H1 (cell line): Measurements from ENCODE around the gene BRD4. TPM values are rescaled to one million over a fixed set of nuclear protein-coding genes. Genes with fewer than 3 reads are reported as not detected.

Source experiments
- CTCF ChIA-PET: fragments of 300-600 bp; sonication (Branson Sonifier 250); formaldehyde crosslinking; loops from one replicate; lab custom pipeline; 2021; ENCODE audit not compliant: partially characterized antibody; lab: Charles Lee
- POLR2A ChIA-PET: fragments of 300-600 bp; sonication (Branson Sonifier 250); formaldehyde crosslinking; loops from one replicate; lab custom pipeline; 2021; ENCODE audit warnings: inconsistent platforms; ENCODE audit not compliant: partially characterized antibody; lab: Charles Lee
- DNase-seq, 2 experiments: peaks; one replicate each; pipeline versions ENCODE4 v3.0.0 to v3.0.0-alpha.2; 2010 to 2022; ENCODE audit warnings: low spot score in 2 of 2, low read depth in 1 of 2, mixed read lengths in 1 of 2
- FAIRE-seq: peaks from 2 replicates; lab custom pipeline; 2011; peaks lifted over from hg19 to GRCh38; lab: Jason Lieb, UNC
- H2AFZ ChIP-seq: 2 replicates; pipeline ENCODE4 v1.8.1; 2012; ENCODE audit warnings: low read length, inconsistent platforms
- H2AK5ac ChIP-seq: 2 replicates; pipeline ENCODE4 v1.6.1; 2013; ENCODE audit warnings: low read depth, low read length
- H2BK120ac ChIP-seq: replicated peaks from 2 replicates; pipeline ENCODE3; 2013; ENCODE audit warnings: low read depth, low read length, inconsistent platforms
- H2BK12ac ChIP-seq: 2 replicates; pipeline ENCODE4 v1.6.1; 2013; ENCODE audit warnings: low read depth, low read length
- H2BK15ac ChIP-seq: 2 replicates; pipeline ENCODE4 v1.6.1; 2013; ENCODE audit warnings: low read length
- H2BK20ac ChIP-seq: 2 replicates; pipeline ENCODE4 v1.6.1; 2013; ENCODE audit warnings: low read length
- H2BK5ac ChIP-seq: 2 replicates; pipeline ENCODE4 v1.6.1; 2013; ENCODE audit warnings: low read depth, low read length
- H3K14ac ChIP-seq: 2 replicates; pipeline ENCODE4 v1.6.1; 2013; ENCODE audit warnings: inconsistent platforms; ENCODE audit not compliant: insufficient read length
- H3K18ac ChIP-seq: 2 replicates; pipeline ENCODE4 v1.6.1; 2013; ENCODE audit warnings: low read length; ENCODE audit errors: extremely low read depth
- H3K23ac ChIP-seq: 2 replicates; pipeline ENCODE4 v1.6.1; 2013; ENCODE audit warnings: inconsistent platforms; ENCODE audit not compliant: insufficient read length
- H3K23me2 ChIP-seq: 2 replicates; pipeline ENCODE4 v1.6.1; 2013; ENCODE audit warnings: low read depth, low read length
- H3K27ac ChIP-seq: 2 replicates; pipeline ENCODE4 v1.6.1; 2011; ENCODE audit warnings: low read depth, low read length, inconsistent platforms
- H3K27me3 ChIP-seq, 4 experiments: replicated peaks in 1 of 4; 1 replicate in 1 of 4; 2 replicates in 3 of 4; pipeline versions ENCODE4 v1.6.1 to v1.8.1; 2011 to 2013; ENCODE audit warnings: low read length in 3 of 4, mild to moderate bottlenecking in 3 of 4, inconsistent platforms in 2 of 4, mixed read lengths in 2 of 4, moderate library complexity in 1 of 4; ENCODE audit not compliant: control insufficient read depth in 3 of 4, insufficient read depth in 3 of 4; ENCODE audit errors: extremely low read depth in 1 of 4
- H3K36me3 ChIP-seq, 4 experiments: 2 replicates each; pipeline versions ENCODE4 v1.6.1 to v1.8.1; 2011 to 2013; ENCODE audit warnings: mild to moderate bottlenecking in 4 of 4, low read length in 3 of 4, moderate library complexity in 2 of 4, control low read depth in 1 of 4, inconsistent platforms in 1 of 4; ENCODE audit not compliant: insufficient read depth in 4 of 4, control insufficient read depth in 2 of 4
- H3K4ac ChIP-seq: replicated peaks from 2 replicates; pipeline ENCODE3; 2013; ENCODE audit warnings: low read length, low read depth, mixed read lengths, inconsistent platforms; ENCODE audit not compliant: insufficient read length
- H3K4me1 ChIP-seq, 4 experiments: replicated peaks in 1 of 4; 1 replicate in 1 of 4; 2 replicates in 3 of 4; pipeline versions ENCODE4 v1.6.1 to v1.8.1; 2011 to 2013; ENCODE audit warnings: low read length in 3 of 4, inconsistent platforms in 2 of 4, mixed read lengths in 1 of 4; ENCODE audit not compliant: insufficient read depth in 4 of 4, control insufficient read depth in 3 of 4
- H3K4me2 ChIP-seq, 2 experiments: 2 replicates each; pipeline versions ENCODE4 v1.6.1 to v1.8.1; 2011 to 2013; ENCODE audit warnings: low read depth in 2 of 2, low read length in 2 of 2, control low read depth in 1 of 2, inconsistent platforms in 1 of 2, mild to moderate bottlenecking in 1 of 2; ENCODE audit not compliant: insufficient read depth in 1 of 2
- H3K4me3 ChIP-seq, 4 experiments: fragments of 200-600, 300-600 bp in 1 of 4; sonication (generic), shearing (Covaris generic), sonication (Bioruptor Twin) in 1 of 4; 2 replicates each; pipeline versions ENCODE4 v1.5.1 to v1.8.1; 2011 to 2016; ENCODE audit warnings: low read length in 4 of 4, low read depth in 3 of 4, control low read depth in 2 of 4, inconsistent platforms in 2 of 4, mild to moderate bottlenecking in 2 of 4, mixed read lengths in 1 of 4, moderate library complexity in 1 of 4; ENCODE audit not compliant: insufficient read depth in 2 of 4; ENCODE audit errors: extremely low read depth in 1 of 4
- H3K56ac ChIP-seq: replicated peaks from 2 replicates; pipeline ENCODE3; 2013; ENCODE audit warnings: low read depth, mild to moderate bottlenecking, mixed read lengths, low read length, inconsistent platforms; ENCODE audit not compliant: insufficient read length
- H3K79me1 ChIP-seq: 2 replicates; pipeline ENCODE4 v1.6.1; 2013; ENCODE audit warnings: low read depth, low read length, control low read depth
- H3K79me2 ChIP-seq, 2 experiments: 2 replicates each; pipeline versions ENCODE4 v1.6.1 to v1.8.1; 2012 to 2013; ENCODE audit warnings: low read length in 2 of 2, mild to moderate bottlenecking in 2 of 2, inconsistent platforms in 1 of 2; ENCODE audit not compliant: insufficient read depth in 2 of 2, control insufficient read depth in 1 of 2
- H3K9ac ChIP-seq, 4 experiments: replicated peaks in 1 of 4; 1 replicate in 1 of 4; 2 replicates in 3 of 4; pipeline versions ENCODE4 v1.6.1 to v1.8.1; 2011 to 2013; ENCODE audit warnings: low read depth in 3 of 4, low read length in 3 of 4, control low read depth in 2 of 4, mild to moderate bottlenecking in 2 of 4, moderate library complexity in 2 of 4, inconsistent platforms in 1 of 4; ENCODE audit errors: extremely low read depth in 1 of 4
- H3K9me3 ChIP-seq, 2 experiments: 2 replicates each; pipeline versions ENCODE4 v1.6.1 to v1.8.1; 2012 to 2013; ENCODE audit warnings: mild to moderate bottlenecking in 2 of 2, moderate library complexity in 2 of 2, control low read depth in 1 of 2, inconsistent platforms in 1 of 2, low read depth in 1 of 2, low read length in 1 of 2, mixed read lengths in 1 of 2; ENCODE audit not compliant: insufficient read depth in 2 of 2
- H4K20me1 ChIP-seq, 2 experiments: replicated peaks in 1 of 2; 2 replicates each; pipeline versions ENCODE3 to v1.8.1; 2011 to 2013; ENCODE audit warnings: inconsistent platforms in 2 of 2, low read length in 2 of 2, mild to moderate bottlenecking in 1 of 2; ENCODE audit not compliant: insufficient read depth in 2 of 2, control insufficient read depth in 1 of 2
- H4K5ac ChIP-seq: 2 replicates; pipeline ENCODE4 v1.6.1; 2013; ENCODE audit warnings: low read length, low read depth, mixed read lengths, inconsistent platforms; ENCODE audit not compliant: insufficient read length
- H4K8ac ChIP-seq: 2 replicates; pipeline ENCODE4 v1.8.0; 2013; ENCODE audit warnings: mild to moderate bottlenecking, moderate library complexity, low read length, inconsistent platforms; ENCODE audit not compliant: insufficient read depth; ENCODE audit errors: extremely low read depth
- H4K91ac ChIP-seq: replicated peaks from 2 replicates; pipeline ENCODE3; 2013; ENCODE audit warnings: low read length, mixed read lengths, inconsistent platforms; ENCODE audit not compliant: insufficient read length
- BCL11A ChIP-seq, 2 experiments: IDR thresholded peaks; one replicate each; pipeline ENCODE4 v1.6.1; 2011; ENCODE audit warnings: low read depth in 2 of 2, low read length in 2 of 2, mild to moderate bottlenecking in 2 of 2
- KDM4A ChIP-seq: IDR thresholded peaks from one replicate; pipeline ENCODE4 v1.7.1; 2012; ENCODE audit warnings: low read depth, mild to moderate bottlenecking, moderate library complexity, low read length, inconsistent platforms; ENCODE audit not compliant: severe bottlenecking
- POLR2A ChIP-seq, 2 experiments: IDR thresholded peaks; 1 replicate in 1 of 2; 2 replicates in 1 of 2; pipeline ENCODE4 v1.6.1; 2011; ENCODE audit warnings: low read depth in 2 of 2, low read length in 2 of 2, mild to moderate bottlenecking in 2 of 2; ENCODE audit errors: control extremely low read depth in 1 of 2
- WGBS, 2 experiments: shearing (Covaris generic) in 1 of 2; methylation state at CpG; one replicate each; pipeline versions ENCODE4 v1.1.6 to v1.1.7; 2013 to 2015; ENCODE audit warnings: low lambda C conversion rate in 2 of 2, mixed read lengths in 2 of 2, inconsistent platforms in 1 of 2, low coverage in 1 of 2, missing lambda C conversion rate in 1 of 2; ENCODE audit not compliant: insufficient replicate concordance in 2 of 2, insufficient coverage in 1 of 2, insufficient read length in 1 of 2; ENCODE audit errors: extremely low coverage in 1 of 2, missing lambda C conversion rate in 1 of 2; 5-methylcytosine and 5-hydroxymethylcytosine counted together
- polyA plus RNA-seq, 7 experiments: library from polyadenylated mRNA; depleted of rRNA in 3 of 7; stranded (reverse) in 5 of 7; unstranded in 2 of 7; fragments of >200 nt in 5 of 7; fragments of 200-250 nt in 2 of 7; gene quantifications; 1 replicate in 5 of 7; 2 replicates in 1 of 7; 4 replicates in 1 of 7; pipeline versions ENCODE4 v1.2.1 to v1.2.3, GENCODE V29; 2011 to 2013; ENCODE audit warnings: missing spikeins in 2 of 7, mixed read lengths in 2 of 7
- total RNA-seq: library from RNA; stranded (reverse); fragmentation: NEBNext Ultra II Directional; extraction: Animal tissue kit (Norgen Biotek cat#: 25700); gene quantifications from 2 replicates; pipeline ENCODE4 v1.2.1, GENCODE V29; 2021

The BRD4 gene
- total and polyA plus RNA-seq, 2 of the 8 experiments (the other 6 are each of a cell fraction or from before 2014, with no cell fraction given), result 14.1 to 146 TPM

- no peak for FAIRE-seq
- no peak overlapping the region for H2BK5ac ChIP-seq
- H2BK120ac ChIP-seq, result no peak overlapping the region
- H2BK15ac ChIP-seq, result no peak overlapping the region
- H3K27me3 ChIP-seq, result no peaks in the 10 kb centered on the region
- no peak overlapping the region for H2BK12ac ChIP-seq
- TF ChIP-seq BCL11A (IDR thresholded peaks at IDR 0.05; ENCODE audit: low read depth in 2 of 2, low read length in 2 of 2) (no peak), POLR2A (IDR thresholded peaks at IDR 0.05; ENCODE audit: control extremely low read depth in 1 of 2, low read depth in 2 of 2, low read length in 2 of 2) (no peak), KDM4A (no peak)
- TF ChIP-seq, all 59 proteins: peak for 0
- Histone ChIP-seq H3K4ac (no peak overlapping the region), H2AFZ (no peak overlapping the region), H4K20me1 (peaks cover 73 to 74% of the 10 kb centered on the region in 2 experiments), H3K56ac (no peak overlapping the region), H3K23ac (no peak overlapping the region), H3K4me1 (peaks cover 7 to 31% (median 20%) of the 10 kb centered on the region in 4 experiments), H3K18ac (no peak overlapping the region), H4K91ac (no peak overlapping the region), H3K9ac (no peak overlapping the region), H3K4me2 (no peak overlapping the region), H3K27ac (0 out of 2 replicates have a peak overlapping the region, but pooled peaks have one; percentile 18), H3K36me3 (no peaks in the 10 kb centered on the region), H3K23me2 (no peaks in the 10 kb centered on the region), H3K79me1 (peaks cover 31% of the 10 kb centered on the region), H3K14ac (no peak overlapping the region), H4K8ac (no peak overlapping the region), H2AK5ac (no peak overlapping the region), H3K9me3 (no peaks in the 10 kb centered on the region), H3K79me2 (peaks cover 81 to 99% of the 10 kb centered on the region in 2 experiments), H4K5ac (no peak overlapping the region), H3K4me3 (no peak overlapping the region), H2BK20ac (no peak overlapping the region)
- CTCF ChIA-PET, result interaction anchor here (0.6 to 3.6 kb wide), 6 partner anchors 8 to 167 kb away, joined by 3 to 19 read pairs (median 5); no protein-coding TSS in a partner anchor
- WGBS, 2 experiments, result 86% methylated on average over 14 of the region's 14 CpGs; no CpG with 5 or more reads in 1 of the 2 experiments
- no peak for DNase-seq
- POLR2A ChIA-PET, result interaction anchor here (1.0 to 1.8 kb wide), 6 partner anchors 8 to 45 kb away, joined by 3 to 7 read pairs (median 3); no protein-coding TSS in a partner anchor
Observed at GRCh38 chr19:15288146-15288963, 44.0 kb downstream of the BRD4 start.
